CD4-positive, alpha-beta T cell (primary cell): ENCODE results near the gene NXF2. TPM values are rescaled to one million over a fixed set of nuclear protein-coding genes. Genes with fewer than 3 reads are reported as not detected.
A peak's percentile ranks its signal among the peaks of the same experiment; 100 is the strongest.

ENCODE experiments used
- ATAC-seq: fragments of 200-7000 bp; cut with Tn5 transposase; one replicate; pipeline ENCODE4 v1.10.0; 2022; ENCODE audit warnings: mild to moderate bottlenecking; ENCODE audit not compliant: poor library complexity
- CTCF ChIA-PET: fragments of 350-600 bp; sonication (Branson Sonifier 250); formaldehyde crosslinking; loops from one replicate; lab custom pipeline; 2021; ENCODE audit warnings: antibody characterized with exemption, inconsistent platforms; lab: Charles Lee
- POLR2A ChIA-PET: fragments of 350-600 bp; sonication (Branson Sonifier 250); formaldehyde crosslinking; loops from one replicate; lab custom pipeline; 2021; ENCODE audit warnings: antibody characterized with exemption, inconsistent platforms; lab: Charles Lee
- DNase-seq, 14 experiments: peaks; one replicate each; pipeline ENCODE4 v3.0.0-alpha.2; 2013 to 2020; ENCODE audit warnings: mixed read lengths in 2 of 14
- H3K27ac ChIP-seq, 2 donors: one replicate each; pipeline versions ENCODE4 v1.5.1 to v1.7.0; 2013; ENCODE audit warnings: low read length in 2 of 2, low read depth in 1 of 2, mild to moderate bottlenecking in 1 of 2
- H3K27me3 ChIP-seq, 2 experiments: 1 replicate in 1 of 2; 2 replicates in 1 of 2; pipeline versions ENCODE4 v1.6.1 to v1.7.0; 2013; ENCODE audit warnings: low read length in 2 of 2, control low read depth in 1 of 2, mild to moderate bottlenecking in 1 of 2, moderate library complexity in 1 of 2; ENCODE audit not compliant: insufficient read depth in 2 of 2, control insufficient read depth in 1 of 2
- H3K36me3 ChIP-seq: one replicate; pipeline ENCODE4 v1.6.1; 2013; ENCODE audit warnings: low read length, control low read depth; ENCODE audit not compliant: insufficient read depth
- H3K4me1 ChIP-seq: one replicate; pipeline ENCODE4 v1.6.1; 2013; ENCODE audit warnings: low read length, control low read depth; ENCODE audit not compliant: insufficient read depth
- H3K4me3 ChIP-seq: one replicate; pipeline ENCODE4 v1.5.1; 2013; ENCODE audit warnings: mild to moderate bottlenecking, low read length, moderate library complexity
- H3K9me3 ChIP-seq, 2 experiments: 1 replicate in 1 of 2; 2 replicates in 1 of 2; pipeline versions ENCODE4 v1.6.1 to v1.7.0; 2013; ENCODE audit warnings: low read length in 2 of 2, mild to moderate bottlenecking in 2 of 2, control low read depth in 1 of 2, moderate library complexity in 1 of 2; ENCODE audit not compliant: control insufficient read depth in 1 of 2, insufficient read depth in 1 of 2
- H3K27ac Mint-ChIP-seq: one replicate; pipeline ENCODE4 v1.8.0; 2020; ENCODE audit warnings: mixed read lengths
- H3K27me3 Mint-ChIP-seq: one replicate; pipeline ENCODE4 v1.8.0; 2021; ENCODE audit warnings: mixed read lengths
- H3K36me3 Mint-ChIP-seq: one replicate; pipeline ENCODE4 v1.8.0; 2021; ENCODE audit warnings: low read depth, mixed read lengths
- H3K4me1 Mint-ChIP-seq: one replicate; pipeline ENCODE4 v1.8.0; 2021; ENCODE audit warnings: low read depth, mixed read lengths
- H3K4me3 Mint-ChIP-seq: one replicate; pipeline ENCODE4 v1.8.0; 2020; ENCODE audit warnings: mild to moderate bottlenecking, mixed read lengths
- H3K9me3 Mint-ChIP-seq: one replicate; pipeline ENCODE4 v1.8.0; 2020; ENCODE audit warnings: mixed read lengths
- CTCF ChIP-seq: fragments of 200-600 bp; IDR thresholded peaks from one replicate; pipeline ENCODE4 v1.8.0; 2022; ENCODE audit warnings: antibody characterized with exemption, mild to moderate bottlenecking
- intact Hi-C, 2 experiments: fragments of 100-400 bp; cut with DNase I in 1 of 2; cut with micrococcal nuclease in 1 of 2; formaldehyde crosslinking; loops; one replicate each; pipeline versions ENCODE4 v1.15.1 to v1.9.0; 2023 to 2025; cut with DNase I, micrococcal nuclease
- total RNA-seq, 174 experiments: library from RNA in 2 of 174; stranded (reverse) in 2 of 174; gene quantifications; one replicate each; pipeline ENCODE4 v1.2.3 and lab custom pipeline; 2021 to 2026

The NXF2 gene
- total RNA-seq, 2 experiments from 2014 or later: not detected

DNA sequence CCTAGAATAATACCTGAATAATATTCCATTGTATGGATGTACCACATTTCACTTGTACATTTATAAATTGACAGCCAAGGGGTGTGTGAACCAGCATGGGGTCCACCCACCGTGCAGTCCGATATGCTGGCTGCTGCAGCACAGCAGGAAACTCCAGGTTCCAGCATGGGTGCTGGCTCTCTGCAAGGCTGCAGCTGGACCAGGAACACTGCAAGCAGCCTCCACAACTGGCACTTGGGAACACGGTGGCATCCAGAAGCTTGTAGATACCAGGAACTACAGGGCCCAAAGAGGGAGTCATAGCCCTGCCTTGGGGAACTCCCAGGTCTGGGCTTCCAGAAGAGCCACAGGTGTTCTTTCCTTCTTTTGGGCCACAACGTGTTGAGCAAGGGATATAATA is 91.2 kb downstream of the NXF2 start:
- ATAC-seq (no peak), DNase-seq (no peak)
- Mint-ChIP-seq H3K27me3 (no peaks in the 10 kb centered on the region), H3K9me3 (no peaks in the 10 kb centered on the region), H3K4me1 (no peaks in the 10 kb centered on the region), H3K27ac (no peak overlapping the region), H3K4me3 (no peak overlapping the region), H3K36me3 (no peaks in the 10 kb centered on the region)
- intact Hi-C loops: no loop called here
- H3K9me3 ChIP-seq: no peaks in the 10 kb centered on the region
- H3K36me3 ChIP-seq: no peaks in the 10 kb centered on the region
- ChIA-PET CTCF (no interaction called here), POLR2A (no interaction called here)
- no peak overlapping the region for H3K27ac ChIP-seq
- no peak overlapping the region for H3K4me3 ChIP-seq
- H3K27me3 ChIP-seq: no peaks in the 10 kb centered on the region
- no peak for TF ChIP-seq CTCF
- H3K4me1 ChIP-seq: no peaks in the 10 kb centered on the region

- peaks cover 4% of the 10 kb centered on the region for H3K27me3 Mint-ChIP-seq
- ChIA-PET CTCF (no interaction called here), POLR2A (no interaction called here)
- Histone ChIP-seq H3K4me3 (no peak overlapping the region), H3K36me3 (no peaks in the 10 kb centered on the region), H3K9me3 (no peaks in the 10 kb centered on the region), H3K4me1 (no peaks in the 10 kb centered on the region), H3K27ac (no peak overlapping the region), H3K27me3 (no peaks in the 10 kb centered on the region)
- no peak overlapping the region for H3K4me3 Mint-ChIP-seq
- DNase-seq: peak in 4 of 14 experiments; percentile 17 to 49 (median 33)
- H3K27ac Mint-ChIP-seq: no peak overlapping the region
- no peaks in the 10 kb centered on the region for H3K36me3 Mint-ChIP-seq
- H3K4me1 Mint-ChIP-seq: no peaks in the 10 kb centered on the region
- ATAC-seq: no peak
- intact Hi-C loops: no loop called here
- no peaks in the 10 kb centered on the region for H3K9me3 Mint-ChIP-seq
- TF ChIP-seq CTCF: no peak
Measured at GRCh38 chrX:102339312-102340298, 92.6 kb downstream of the NXF2 start.

GRCh38 chrX:102341867-102342266 is 94.9 kb downstream of the NXF2 start:
- no peaks in the 10 kb centered on the region for H3K4me1 ChIP-seq
- no peaks in the 10 kb centered on the region for H3K9me3 ChIP-seq
- no peak overlapping the region for H3K27ac ChIP-seq
- no peaks in the 10 kb centered on the region for H3K9me3 Mint-ChIP-seq
- no peaks in the 10 kb centered on the region for H3K36me3 ChIP-seq
- H3K4me3 Mint-ChIP-seq: no peak overlapping the region
- intact Hi-C loops: no loop called here
- POLR2A ChIA-PET: no interaction called here
- no peak for DNase-seq
- H3K27ac Mint-ChIP-seq: no peak overlapping the region
- peaks cover 10% of the 10 kb centered on the region for H3K27me3 Mint-ChIP-seq
- TF ChIP-seq CTCF: no peak
- no peak for ATAC-seq
- CTCF ChIA-PET: no interaction called here
- H3K36me3 Mint-ChIP-seq: no peaks in the 10 kb centered on the region
- no peaks in the 10 kb centered on the region for H3K4me1 Mint-ChIP-seq
- H3K27me3 ChIP-seq: no peaks in the 10 kb centered on the region
- no peak overlapping the region for H3K4me3 ChIP-seq
